K562 (cell line): ENCODE measurements around the gene TASP1. TPM values are rescaled to one million over a fixed set of nuclear protein-coding genes. Genes with fewer than 3 reads are reported as not detected.

Experiments
- ATAC-seq: fragments of 200-7000 bp; cut with Tn5 transposase; 3 replicates; pipeline ENCODE4 v1.9.1; 2020; ENCODE audit warnings: moderate library complexity
- BruUV-seq: library from RNA; stranded (reverse); fragments of 400-500 nt; replicated peaks from 2 replicates; lab custom pipeline; 2021; lab: Mats Ljungman, UMichigan
- CTCF ChIA-PET: fragments of 300-600 bp; formaldehyde crosslinking; extraction: SDS; loops from one replicate; lab custom pipeline; 2021; ENCODE audit warnings: low intra/inter-chr PET ratio; lab: Yijun Ruan, JAX
- POLR2A ChIA-PET: fragments of 300-600, 350-650 bp; sonication (Branson Sonifier 250); formaldehyde crosslinking; extraction: SDS; loops from one replicate; lab custom pipeline; 2021; ENCODE audit warnings: antibody characterized with exemption, inconsistent platforms; lab: Yijun Ruan, JAX
- DNase-seq, 4 experiments: peaks; one replicate each; pipeline versions ENCODE4 v3.0.0 to v3.0.0-alpha.2; 2011 to 2018; ENCODE audit warnings: low spot score in 3 of 4, mixed read lengths in 3 of 4; ENCODE audit errors: extremely low read depth in 1 of 4
- FAIRE-seq: peaks from 2 replicates; lab custom pipeline; 2011; peaks lifted over from hg19 to GRCh38; lab: Jason Lieb, UNC
- H2AFZ ChIP-seq: 2 replicates; pipeline ENCODE4 v1.6.0; 2011; ENCODE audit warnings: low read depth, low read length, control low read depth, inconsistent platforms
- H3K27ac ChIP-seq: fragments of 200-600 bp; 3 replicates; pipeline ENCODE4 v1.8.0; 2011; ENCODE audit warnings: low read depth, mild to moderate bottlenecking, control low read depth, inconsistent platforms, low read length, moderate library complexity, mixed read lengths; ENCODE audit errors: extremely low read depth
- H3K27me3 ChIP-seq, 2 experiments: fragments of 300-600 bp in 1 of 2; 2 replicates in 1 of 2; 3 replicates in 1 of 2; pipeline versions ENCODE4 v1.6.0 to v1.8.0; 2011; ENCODE audit warnings: inconsistent platforms in 2 of 2, low read length in 2 of 2, mild to moderate bottlenecking in 1 of 2, mixed read lengths in 1 of 2, moderate library complexity in 1 of 2; ENCODE audit not compliant: control insufficient read depth in 2 of 2, insufficient read depth in 2 of 2
- H3K36me3 ChIP-seq: fragments of 300-600 bp; 3 replicates; pipeline ENCODE4 v1.8.0; 2011; ENCODE audit warnings: mild to moderate bottlenecking, low read length, inconsistent platforms; ENCODE audit not compliant: control insufficient read depth, insufficient read depth
- H3K4me1 ChIP-seq, 2 experiments: fragments of 200-600 bp in 1 of 2; replicated peaks in 1 of 2; 2 replicates in 1 of 2; 3 replicates in 1 of 2; pipeline versions ENCODE4 v1.5.1 to v1.8.0; 2011; ENCODE audit warnings: inconsistent platforms in 2 of 2, low read length in 2 of 2, mild to moderate bottlenecking in 1 of 2, mixed read lengths in 1 of 2, moderate library complexity in 1 of 2; ENCODE audit not compliant: control insufficient read depth in 2 of 2, insufficient read depth in 2 of 2
- H3K4me2 ChIP-seq: 2 replicates; pipeline ENCODE4 v1.6.1; 2011; ENCODE audit warnings: low read length, control low read depth, inconsistent platforms, mixed read lengths; ENCODE audit not compliant: insufficient read depth
- H3K4me3 ChIP-seq: fragments of 200-600 bp; sonication (generic), shearing (Covaris generic); 2 replicates; pipeline ENCODE4 v1.5.1; 2016; ENCODE audit warnings: control low read depth, inconsistent platforms
- H3K79me2 ChIP-seq: fragments of 200-600 bp; 3 replicates; pipeline ENCODE4 v1.8.0; 2011; ENCODE audit warnings: low read length, inconsistent platforms; ENCODE audit not compliant: control insufficient read depth, insufficient read depth
- H3K9ac ChIP-seq, 2 experiments: 2 replicates each; pipeline versions ENCODE4 v1.6.0 to v1.6.1; 2011; ENCODE audit warnings: low read depth in 2 of 2, low read length in 2 of 2, control low read depth in 1 of 2, inconsistent platforms in 1 of 2, mild to moderate bottlenecking in 1 of 2, mixed read lengths in 1 of 2; ENCODE audit not compliant: insufficient read depth in 1 of 2
- H3K9me1 ChIP-seq: one replicate; pipeline ENCODE4 v1.6.0; 2011; ENCODE audit warnings: inconsistent platforms, mild to moderate bottlenecking, low read length, moderate library complexity; ENCODE audit not compliant: control insufficient read depth, insufficient read depth
- H3K9me3 ChIP-seq: replicated peaks from 2 replicates; pipeline ENCODE4 v1.5.1; 2011; ENCODE audit warnings: low read depth, low read length, inconsistent platforms; ENCODE audit not compliant: control insufficient read depth, insufficient read depth
- H4K20me1 ChIP-seq: replicated peaks from 2 replicates; pipeline ENCODE4 v1.6.1; 2011; ENCODE audit warnings: low read length, inconsistent platforms, mixed read lengths; ENCODE audit not compliant: control insufficient read depth, insufficient read depth
- ATF1 ChIP-seq, 2 experiments: fragments of 450-650 bp in 1 of 2; IDR thresholded peaks; 2 replicates each; pipeline ENCODE4 v1.6.1; 2016; ENCODE audit warnings: missing compliant biosample characterization in 1 of 2, missing genetic modification characterization in 1 of 2
- BDP1 ChIP-seq: IDR thresholded peaks from 3 replicates; pipeline ENCODE4 v1.6.1; 2011; ENCODE audit not compliant: insufficient read length, insufficient read depth
- CHD1 ChIP-seq: fragments of 200-600 bp; sonication (generic); IDR thresholded peaks from one replicate; pipeline ENCODE4 v1.6.1; 2012; ENCODE audit warnings: mild to moderate bottlenecking, moderate library complexity, low read length, inconsistent platforms
- DDX20 ChIP-seq: fragments of 450-650 bp; IDR thresholded peaks from 2 replicates; pipeline ENCODE4 v1.6.1; 2016; ENCODE audit warnings: missing genetic modification characterization, low read depth, mild to moderate bottlenecking, missing compliant biosample characterization, moderate library complexity
- EP400 ChIP-seq: fragments of 450-650 bp; IDR thresholded peaks from 2 replicates; pipeline ENCODE4 v1.6.1; 2017; ENCODE audit warnings: antibody characterized with exemption, mild to moderate bottlenecking, moderate library complexity
- HMGN3 ChIP-seq: IDR thresholded peaks from 2 replicates; pipeline ENCODE4 v1.6.1; 2011; ENCODE audit warnings: borderline replicate concordance, low read depth, mild to moderate bottlenecking, mixed read lengths, low read length; ENCODE audit not compliant: insufficient read length; ENCODE audit errors: extremely low read depth
- MECOM ChIP-seq: fragments of 250-450 bp; sonication (Bioruptor Pico); IDR thresholded peaks from 2 replicates; pipeline ENCODE4 v1.8.0; 2022; ENCODE audit warnings: inconsistent platforms
- MTA1 ChIP-seq: fragments of 450-650 bp; IDR thresholded peaks from 2 replicates; pipeline ENCODE4 v1.6.1; 2017; ENCODE audit warnings: borderline replicate concordance
- POLR2AphosphoS5 ChIP-seq: IDR thresholded peaks from 2 replicates; pipeline ENCODE4 v1.6.1; 2011; ENCODE audit warnings: mild to moderate bottlenecking, low read depth, low read length, moderate library complexity; ENCODE audit not compliant: control insufficient read depth, insufficient read depth
- RBBP5 ChIP-seq: fragments of 200-600 bp; sonication (generic); IDR thresholded peaks from 2 replicates; pipeline ENCODE4 v1.6.1; 2012; ENCODE audit warnings: borderline replicate concordance, mild to moderate bottlenecking, low read length, control low read depth, inconsistent platforms; ENCODE audit not compliant: insufficient read depth, poor library complexity, severe bottlenecking
- SMAD3 ChIP-seq: fragments of 450-650 bp; formaldehyde crosslinking; conservative IDR thresholded peaks from 2 replicates; pipeline ENCODE4 v1.4.0; 2020; ENCODE audit warnings: mild to moderate bottlenecking
- SMARCA5 ChIP-seq: fragments of 450-650 bp; IDR thresholded peaks from 2 replicates; pipeline ENCODE4 v1.6.1; 2016
- SRSF7 ChIP-seq: fragments of 200-400 bp; formaldehyde crosslinking; optimal IDR thresholded peaks from 2 replicates; pipeline ENCODE3; 2017; ENCODE audit warnings: mild to moderate bottlenecking, low read depth, low read length
- ZFP36 ChIP-seq: fragments of 150-350 bp; IDR thresholded peaks from 2 replicates; pipeline ENCODE4 v1.6.1; 2018; ENCODE audit warnings: low read length, low read depth; ENCODE audit not compliant: partially characterized antibody
- ZNF445 ChIP-seq: fragments of 250-450 bp; sonication (Bioruptor Pico); IDR thresholded peaks from 2 replicates; pipeline ENCODE4 v1.4.0; 2020; ENCODE audit warnings: low read depth, mild to moderate bottlenecking, moderate library complexity
- ZNF79 ChIP-seq: fragments of 250-450 bp; sonication (Bioruptor Pico); IDR thresholded peaks from 2 replicates; pipeline ENCODE4 v1.4.0; 2020; ENCODE audit warnings: low read depth, mild to moderate bottlenecking, moderate library complexity
- WGBS: fragments of 100-300 bp; shearing (Covaris generic); methylation state at CpG from one replicate; pipeline ENCODE4 v1.1.6; 2016; ENCODE audit warnings: low coverage, mixed read lengths; ENCODE audit not compliant: insufficient coverage; ENCODE audit errors: missing lambda C conversion rate; 5-methylcytosine and 5-hydroxymethylcytosine counted together
- in situ Hi-C: fragments of 300-500 bp; cut with MboI; formaldehyde crosslinking; loops from 4 replicates; pipeline ENCODE4 v1.15.0; 2018; ENCODE audit warnings: inconsistent platforms, mixed read lengths
- intact Hi-C: fragments of 100-400 bp; cut with micrococcal nuclease; formaldehyde crosslinking; loops from 2 replicates; pipeline ENCODE4 v1.14.2; 2022
- polyA plus RNA-seq, 8 experiments: library from polyadenylated mRNA; depleted of rRNA in 4 of 8; stranded (reverse) in 5 of 8; unstranded in 3 of 8; fragments of >200 nt; fragmentation: Nextera tagmentation in 2 of 8; fragmentation: Illumina TruSeq in 1 of 8; extraction: Ambion mirVana in 2 of 8; extraction: Trizol in 1 of 8; gene quantifications; 2 replicates each; pipeline versions ENCODE4 v1.2.1 to v1.2.3, GENCODE V29; 2011 to 2014; ENCODE audit warnings: inconsistent platforms in 1 of 8, missing spikeins in 1 of 8
- total RNA-seq, 7 experiments: library from RNA; depleted of rRNA in 6 of 7; stranded (reverse); fragments of >200 nt in 6 of 7; fragmentation: Illumina TruSeq in 2 of 7; extraction: Trizol in 2 of 7; gene quantifications; 2 replicates each; pipeline versions ENCODE4 v1.2.1 to v1.2.3, GENCODE V29; 2011 to 2021; ENCODE audit warnings: low replicate concordance in 1 of 7
- TF ChIP-seq, protein P1 (sequence below): conservative IDR thresholded peaks from 2 replicates; pipeline ENCODE4 v1.6.1; 2011; ENCODE audit warnings: low read depth, mild to moderate bottlenecking, low read length; ENCODE audit not compliant: control insufficient read depth
- TF ChIP-seq, protein P2 (sequence below): fragments of 250-450 bp; sonication (Bioruptor Pico); IDR thresholded peaks from 2 replicates; pipeline ENCODE4 v1.4.0; 2020; ENCODE audit warnings: mild to moderate bottlenecking

Gene TASP1
- total and polyA plus RNA-seq, 9 of the 15 experiments (the other 6 are each of a cell fraction or from before 2014, with no cell fraction given): 3.7 to 10.6 (median 6.4) TPM

DNA sequence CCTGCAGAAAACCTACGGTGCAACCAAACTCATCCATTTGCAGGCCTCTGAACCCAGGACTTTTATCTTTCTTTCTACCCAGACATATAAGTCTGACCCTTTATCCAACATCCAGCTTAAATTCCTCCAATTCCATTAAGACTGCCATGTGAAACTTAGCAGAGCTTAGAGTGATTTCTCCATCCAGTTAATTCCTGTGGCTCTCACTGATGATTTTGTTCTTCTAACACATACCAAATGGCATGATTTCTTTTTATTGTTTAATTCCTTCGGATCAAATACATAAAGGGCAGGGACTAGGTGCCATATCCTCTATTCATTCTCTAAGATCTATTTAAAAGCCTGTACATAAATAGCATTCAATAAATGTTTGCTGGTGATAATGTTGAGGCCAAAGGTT, 92.9 kb downstream of the TASP1 start:
- no peak for FAIRE-seq
- H3K9me1 ChIP-seq: no peaks in the 10 kb centered on the region
- POLR2A ChIA-PET: interaction anchor here (0.7 kb wide), 1 partner anchor 121 kb away, joined by 6 read pairs; no protein-coding TSS in a partner anchor
- CTCF ChIA-PET: interaction anchor here (2.0 kb wide), 1 partner anchor 221 kb away, joined by 11 read pairs; no protein-coding TSS in a partner anchor
- H2AFZ ChIP-seq: no peak overlapping the region
- no peaks in the 10 kb centered on the region for H4K20me1 ChIP-seq
- no peaks in the 10 kb centered on the region for H3K36me3 ChIP-seq
- BruUV-seq: no TSS peak
- H3K4me2 ChIP-seq: no peak overlapping the region
- TF ChIP-seq POLR2AphosphoS5 (no peak), MTA1 (no peak), EP400 (no peak), ZNF445 (CRISPR knock-in tag) (no peak), RBBP5 (no peak), CHD1 (no peak), MECOM (no peak), ZFP36 (no peak), HMGN3 (no peak), DDX20 (tag) (no peak), SMARCA5 (no peak), ZNF79 (CRISPR knock-in tag) (no peak), SMAD3 (CRISPR knock-in tag) (no peak), BDP1 (no peak), SRSF7 (no peak), ATF1 (CRISPR knock-in tag; IDR thresholded peaks at IDR 0.05) (no peak), ATF1 (tag; IDR thresholded peaks at IDR 0.05) (no peak)
- TF ChIP-seq, protein P1, sequence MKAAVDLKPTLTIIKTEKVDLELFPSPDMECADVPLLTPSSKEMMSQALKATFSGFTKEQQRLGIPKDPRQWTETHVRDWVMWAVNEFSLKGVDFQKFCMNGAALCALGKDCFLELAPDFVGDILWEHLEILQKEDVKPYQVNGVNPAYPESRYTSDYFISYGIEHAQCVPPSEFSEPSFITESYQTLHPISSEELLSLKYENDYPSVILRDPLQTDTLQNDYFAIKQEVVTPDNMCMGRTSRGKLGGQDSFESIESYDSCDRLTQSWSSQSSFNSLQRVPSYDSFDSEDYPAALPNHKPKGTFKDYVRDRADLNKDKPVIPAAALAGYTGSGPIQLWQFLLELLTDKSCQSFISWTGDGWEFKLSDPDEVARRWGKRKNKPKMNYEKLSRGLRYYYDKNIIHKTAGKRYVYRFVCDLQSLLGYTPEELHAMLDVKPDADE: no peak
- TF ChIP-seq, protein P2, sequence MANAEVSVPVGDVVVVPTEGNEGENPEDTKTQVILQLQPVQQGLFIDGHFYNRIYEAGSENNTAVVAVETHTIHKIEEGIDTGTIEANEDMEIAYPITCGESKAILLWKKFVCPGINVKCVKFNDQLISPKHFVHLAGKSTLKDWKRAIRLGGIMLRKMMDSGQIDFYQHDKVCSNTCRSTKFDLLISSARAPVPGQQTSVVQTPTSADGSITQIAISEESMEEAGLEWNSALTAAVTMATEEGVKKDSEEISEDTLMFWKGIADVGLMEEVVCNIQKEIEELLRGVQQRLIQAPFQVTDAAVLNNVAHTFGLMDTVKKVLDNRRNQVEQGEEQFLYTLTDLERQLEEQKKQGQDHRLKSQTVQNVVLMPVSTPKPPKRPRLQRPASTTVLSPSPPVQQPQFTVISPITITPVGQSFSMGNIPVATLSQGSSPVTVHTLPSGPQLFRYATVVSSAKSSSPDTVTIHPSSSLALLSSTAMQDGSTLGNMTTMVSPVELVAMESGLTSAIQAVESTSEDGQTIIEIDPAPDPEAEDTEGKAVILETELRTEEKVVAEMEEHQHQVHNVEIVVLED (CRISPR knock-in tag): no peak
- TF ChIP-seq, all 486 proteins: peak for 0
- H3K27ac ChIP-seq: no peak overlapping the region
- DNase-seq (no peak), ATAC-seq (no peak)
- no peaks in the 10 kb centered on the region for H3K9me3 ChIP-seq
- no peaks in the 10 kb centered on the region for H3K4me1 ChIP-seq
- H3K4me3 ChIP-seq: no peak overlapping the region
- WGBS: 50% methylated on average over 2 of the region's 2 CpGs
- H3K79me2 ChIP-seq: no peaks in the 10 kb centered on the region
- no peaks in the 10 kb centered on the region for H3K27me3 ChIP-seq
- no peak overlapping the region for H3K9ac ChIP-seq
- intact Hi-C loops (loop anchor here (1.0 to 10.0 kb wide), 3 partner anchors 91 to 426 kb away; no protein-coding TSS in a partner anchor), in situ Hi-C loops (loop anchor here (10.0 kb wide), 1 partner anchor 221 kb away; no protein-coding TSS in a partner anchor)
